ENCODE data around the gene KSR1. TPM values are rescaled to one million over a fixed set of nuclear protein-coding genes. Genes with fewer than 3 reads are reported as not detected.

KSR1 gene
- total and polyA plus RNA-seq, 2 of the 8 experiments (the other 6 are each of a cell fraction or from before 2014, with no cell fraction given): 14.1 to 34.7 TPM

DNA sequence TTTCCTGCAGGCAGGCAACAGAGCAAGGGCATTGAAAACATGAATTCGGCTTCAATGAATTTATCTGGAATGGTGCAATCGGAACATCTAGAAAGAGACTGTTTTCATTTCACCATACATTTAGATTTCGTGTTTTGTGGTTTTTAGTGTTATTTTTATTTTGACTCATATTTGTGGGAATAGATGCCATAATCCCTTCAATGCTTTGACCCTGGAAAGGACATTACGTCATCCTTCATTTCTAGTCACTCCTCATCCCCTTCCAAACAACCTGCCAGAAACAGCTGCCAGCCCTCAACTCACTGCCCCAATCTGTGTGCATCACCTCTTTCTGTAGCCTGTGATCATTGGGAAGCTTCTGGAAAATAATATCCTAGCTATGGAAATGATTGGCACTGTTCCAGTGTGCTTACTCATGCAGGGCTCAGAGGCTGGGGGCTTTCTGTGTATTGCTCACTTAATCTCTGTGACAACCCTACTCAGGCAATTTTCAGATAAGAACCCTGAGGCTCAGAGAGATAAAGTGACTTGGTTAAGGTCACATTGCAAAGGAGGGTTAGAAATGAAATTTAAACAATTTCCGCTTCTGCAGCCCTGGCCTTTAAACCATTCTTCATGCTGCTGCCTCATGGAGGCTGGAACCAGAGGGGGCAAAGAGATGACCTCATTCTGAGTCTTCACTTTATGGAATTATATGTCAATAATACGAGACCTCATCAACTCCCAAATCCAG is 9.5 kb upstream of the KSR1 start (continued):
- TF ChIP-seq, protein P1, sequence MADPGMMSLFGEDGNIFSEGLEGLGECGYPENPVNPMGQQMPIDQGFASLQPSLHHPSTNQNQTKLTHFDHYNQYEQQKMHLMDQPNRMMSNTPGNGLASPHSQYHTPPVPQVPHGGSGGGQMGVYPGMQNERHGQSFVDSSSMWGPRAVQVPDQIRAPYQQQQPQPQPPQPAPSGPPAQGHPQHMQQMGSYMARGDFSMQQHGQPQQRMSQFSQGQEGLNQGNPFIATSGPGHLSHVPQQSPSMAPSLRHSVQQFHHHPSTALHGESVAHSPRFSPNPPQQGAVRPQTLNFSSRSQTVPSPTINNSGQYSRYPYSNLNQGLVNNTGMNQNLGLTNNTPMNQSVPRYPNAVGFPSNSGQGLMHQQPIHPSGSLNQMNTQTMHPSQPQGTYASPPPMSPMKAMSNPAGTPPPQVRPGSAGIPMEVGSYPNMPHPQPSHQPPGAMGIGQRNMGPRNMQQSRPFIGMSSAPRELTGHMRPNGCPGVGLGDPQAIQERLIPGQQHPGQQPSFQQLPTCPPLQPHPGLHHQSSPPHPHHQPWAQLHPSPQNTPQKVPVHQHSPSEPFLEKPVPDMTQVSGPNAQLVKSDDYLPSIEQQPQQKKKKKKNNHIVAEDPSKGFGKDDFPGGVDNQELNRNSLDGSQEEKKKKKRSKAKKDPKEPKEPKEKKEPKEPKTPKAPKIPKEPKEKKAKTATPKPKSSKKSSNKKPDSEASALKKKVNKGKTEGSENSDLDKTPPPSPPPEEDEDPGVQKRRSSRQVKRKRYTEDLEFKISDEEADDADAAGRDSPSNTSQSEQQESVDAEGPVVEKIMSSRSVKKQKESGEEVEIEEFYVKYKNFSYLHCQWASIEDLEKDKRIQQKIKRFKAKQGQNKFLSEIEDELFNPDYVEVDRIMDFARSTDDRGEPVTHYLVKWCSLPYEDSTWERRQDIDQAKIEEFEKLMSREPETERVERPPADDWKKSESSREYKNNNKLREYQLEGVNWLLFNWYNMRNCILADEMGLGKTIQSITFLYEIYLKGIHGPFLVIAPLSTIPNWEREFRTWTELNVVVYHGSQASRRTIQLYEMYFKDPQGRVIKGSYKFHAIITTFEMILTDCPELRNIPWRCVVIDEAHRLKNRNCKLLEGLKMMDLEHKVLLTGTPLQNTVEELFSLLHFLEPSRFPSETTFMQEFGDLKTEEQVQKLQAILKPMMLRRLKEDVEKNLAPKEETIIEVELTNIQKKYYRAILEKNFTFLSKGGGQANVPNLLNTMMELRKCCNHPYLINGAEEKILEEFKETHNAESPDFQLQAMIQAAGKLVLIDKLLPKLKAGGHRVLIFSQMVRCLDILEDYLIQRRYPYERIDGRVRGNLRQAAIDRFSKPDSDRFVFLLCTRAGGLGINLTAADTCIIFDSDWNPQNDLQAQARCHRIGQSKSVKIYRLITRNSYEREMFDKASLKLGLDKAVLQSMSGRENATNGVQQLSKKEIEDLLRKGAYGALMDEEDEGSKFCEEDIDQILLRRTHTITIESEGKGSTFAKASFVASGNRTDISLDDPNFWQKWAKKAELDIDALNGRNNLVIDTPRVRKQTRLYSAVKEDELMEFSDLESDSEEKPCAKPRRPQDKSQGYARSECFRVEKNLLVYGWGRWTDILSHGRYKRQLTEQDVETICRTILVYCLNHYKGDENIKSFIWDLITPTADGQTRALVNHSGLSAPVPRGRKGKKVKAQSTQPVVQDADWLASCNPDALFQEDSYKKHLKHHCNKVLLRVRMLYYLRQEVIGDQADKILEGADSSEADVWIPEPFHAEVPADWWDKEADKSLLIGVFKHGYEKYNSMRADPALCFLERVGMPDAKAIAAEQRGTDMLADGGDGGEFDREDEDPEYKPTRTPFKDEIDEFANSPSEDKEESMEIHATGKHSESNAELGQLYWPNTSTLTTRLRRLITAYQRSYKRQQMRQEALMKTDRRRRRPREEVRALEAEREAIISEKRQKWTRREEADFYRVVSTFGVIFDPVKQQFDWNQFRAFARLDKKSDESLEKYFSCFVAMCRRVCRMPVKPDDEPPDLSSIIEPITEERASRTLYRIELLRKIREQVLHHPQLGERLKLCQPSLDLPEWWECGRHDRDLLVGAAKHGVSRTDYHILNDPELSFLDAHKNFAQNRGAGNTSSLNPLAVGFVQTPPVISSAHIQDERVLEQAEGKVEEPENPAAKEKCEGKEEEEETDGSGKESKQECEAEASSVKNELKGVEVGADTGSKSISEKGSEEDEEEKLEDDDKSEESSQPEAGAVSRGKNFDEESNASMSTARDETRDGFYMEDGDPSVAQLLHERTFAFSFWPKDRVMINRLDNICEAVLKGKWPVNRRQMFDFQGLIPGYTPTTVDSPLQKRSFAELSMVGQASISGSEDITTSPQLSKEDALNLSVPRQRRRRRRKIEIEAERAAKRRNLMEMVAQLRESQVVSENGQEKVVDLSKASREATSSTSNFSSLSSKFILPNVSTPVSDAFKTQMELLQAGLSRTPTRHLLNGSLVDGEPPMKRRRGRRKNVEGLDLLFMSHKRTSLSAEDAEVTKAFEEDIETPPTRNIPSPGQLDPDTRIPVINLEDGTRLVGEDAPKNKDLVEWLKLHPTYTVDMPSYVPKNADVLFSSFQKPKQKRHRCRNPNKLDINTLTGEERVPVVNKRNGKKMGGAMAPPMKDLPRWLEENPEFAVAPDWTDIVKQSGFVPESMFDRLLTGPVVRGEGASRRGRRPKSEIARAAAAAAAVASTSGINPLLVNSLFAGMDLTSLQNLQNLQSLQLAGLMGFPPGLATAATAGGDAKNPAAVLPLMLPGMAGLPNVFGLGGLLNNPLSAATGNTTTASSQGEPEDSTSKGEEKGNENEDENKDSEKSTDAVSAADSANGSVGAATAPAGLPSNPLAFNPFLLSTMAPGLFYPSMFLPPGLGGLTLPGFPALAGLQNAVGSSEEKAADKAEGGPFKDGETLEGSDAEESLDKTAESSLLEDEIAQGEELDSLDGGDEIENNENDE (IDR thresholded peaks at IDR 0.05; ENCODE audit: insufficient replicate concordance, low read length): no peak
- TF ChIP-seq KDM1A (IDR thresholded peaks at IDR 0.05; ENCODE audit: borderline replicate concordance, low read length) (no peak), RAD21 (IDR thresholded peaks at IDR 0.05 in 1 of 2, conservative IDR thresholded peaks at IDR 0.05 in 1 of 2; ENCODE audit: low read depth in 2 of 2, low read length in 2 of 2) (no peak), NANOG (IDR thresholded peaks at IDR 0.05; ENCODE audit: insufficient read depth, low read depth, low read length, poor library complexity, severe bottlenecking) (no peak), CHD2 (IDR thresholded peaks at IDR 0.05; ENCODE audit: low read length) (no peak), CEBPB (IDR thresholded peaks at IDR 0.05; ENCODE audit: low read depth, low read length) (no peak), BCL11A (IDR thresholded peaks at IDR 0.05; ENCODE audit: low read depth in 2 of 2, low read length in 2 of 2) (no peak), SP1 (IDR thresholded peaks at IDR 0.05; ENCODE audit: low read depth, low read length) (no peak), KDM5A (IDR thresholded peaks at IDR 0.05; ENCODE audit: low read length) (no peak)

Measured in H1 (cell line).